HG03442 (cell line): ENCODE results near the gene PMVK.

ENCODE experiments used
- ATAC-seq: cut with Tn5 transposase; IDR thresholded peaks from one replicate; pipeline ENCODE4 v1.9.1; 2021; ENCODE audit warnings: mild to moderate bottlenecking, moderate library complexity; ENCODE audit not compliant: unreplicated experiment

Gene PMVK

GRCh38 chr1:154881820-154882535 lies 54.5 kb downstream of the PMVK start:
- no peak for ATAC-seq

GRCh38 chr1:154880671-154881070 lies 55.8 kb downstream of the PMVK start:
- ATAC-seq = no peak

- no peak for ATAC-seq
Observed at GRCh38 chr1:154879038-154879421, 57.5 kb downstream of the PMVK start.

GRCh38 chr1:154878371-154879037 lies 58.0 kb downstream of the PMVK start:
- peak; percentile 47 for ATAC-seq

- no peak for ATAC-seq
Observed at GRCh38 chr1:154877370-154877974, 59.0 kb downstream of the PMVK start.

GRCh38 chr1:154876842-154877369 lies 59.6 kb downstream of the PMVK start:
- no peak for ATAC-seq
